HFF-Myc (cell line): ENCODE results near the gene CNP.

Experiments
- DNase-seq: peaks from one replicate; pipeline ENCODE4 v3.0.0-alpha.2; 2011; ENCODE audit warnings: low read depth; ENCODE audit errors: extremely low read depth
- H3K4me3 ChIP-seq: replicated peaks from 2 replicates; pipeline ENCODE4 v1.5.1; 2011; ENCODE audit warnings: low read depth, mild to moderate bottlenecking, control low read depth, low read length
- TF ChIP-seq, protein P1 (sequence below): IDR thresholded peaks from 2 replicates; pipeline ENCODE4 v1.5.1; 2012; ENCODE audit warnings: mild to moderate bottlenecking, low read depth, low read length, control low read depth; ENCODE audit errors: missing control alignments

CNP gene

DNA sequence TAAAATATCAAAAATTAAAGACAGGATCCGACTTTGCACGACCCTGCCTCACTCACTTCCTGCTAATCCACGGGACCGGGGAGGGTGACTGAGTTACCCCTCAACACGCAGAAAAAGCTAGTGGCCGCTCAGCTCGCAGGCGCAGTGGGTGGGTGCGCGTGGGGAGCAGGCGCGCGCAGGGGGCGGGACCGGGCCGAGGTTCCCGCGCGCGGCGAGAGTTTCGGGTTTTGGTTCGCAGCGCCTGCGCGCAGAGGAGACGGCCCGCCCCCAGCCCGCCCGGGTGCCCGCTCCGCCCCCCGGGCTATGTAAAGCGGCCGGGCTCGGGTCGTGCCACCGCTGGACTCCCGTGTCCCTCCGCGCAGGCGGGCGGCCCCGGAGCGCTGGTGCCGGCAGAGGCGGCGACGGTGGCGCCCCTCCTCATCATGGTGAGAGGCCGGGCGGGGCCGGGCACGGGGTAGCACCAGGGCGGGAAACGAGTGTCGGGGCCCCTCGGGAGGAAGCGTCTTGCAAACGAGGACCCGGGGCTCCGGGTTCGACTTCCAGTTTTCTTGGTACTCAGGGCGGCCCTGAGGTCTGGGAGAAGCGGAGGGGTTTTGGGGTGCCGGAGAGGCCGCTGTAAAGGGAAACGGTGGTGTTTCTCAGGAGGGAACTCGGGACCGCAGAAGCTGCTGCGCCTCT, at the start of gene CNP:
Gene CNP, plus strand, starts transcription at position 333 of the 678 bp plus-strand sequence. Its CDS starts 90 bp downstream, at position 423.
- peak; percentile 35 for DNase-seq
- peak within 1 kb of the TSS; percentile 85 for H3K4me3 ChIP-seq
- TF ChIP-seq, protein P1, sequence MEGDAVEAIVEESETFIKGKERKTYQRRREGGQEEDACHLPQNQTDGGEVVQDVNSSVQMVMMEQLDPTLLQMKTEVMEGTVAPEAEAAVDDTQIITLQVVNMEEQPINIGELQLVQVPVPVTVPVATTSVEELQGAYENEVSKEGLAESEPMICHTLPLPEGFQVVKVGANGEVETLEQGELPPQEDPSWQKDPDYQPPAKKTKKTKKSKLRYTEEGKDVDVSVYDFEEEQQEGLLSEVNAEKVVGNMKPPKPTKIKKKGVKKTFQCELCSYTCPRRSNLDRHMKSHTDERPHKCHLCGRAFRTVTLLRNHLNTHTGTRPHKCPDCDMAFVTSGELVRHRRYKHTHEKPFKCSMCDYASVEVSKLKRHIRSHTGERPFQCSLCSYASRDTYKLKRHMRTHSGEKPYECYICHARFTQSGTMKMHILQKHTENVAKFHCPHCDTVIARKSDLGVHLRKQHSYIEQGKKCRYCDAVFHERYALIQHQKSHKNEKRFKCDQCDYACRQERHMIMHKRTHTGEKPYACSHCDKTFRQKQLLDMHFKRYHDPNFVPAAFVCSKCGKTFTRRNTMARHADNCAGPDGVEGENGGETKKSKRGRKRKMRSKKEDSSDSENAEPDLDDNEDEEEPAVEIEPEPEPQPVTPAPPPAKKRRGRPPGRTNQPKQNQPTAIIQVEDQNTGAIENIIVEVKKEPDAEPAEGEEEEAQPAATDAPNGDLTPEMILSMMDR: no peak

DNA sequence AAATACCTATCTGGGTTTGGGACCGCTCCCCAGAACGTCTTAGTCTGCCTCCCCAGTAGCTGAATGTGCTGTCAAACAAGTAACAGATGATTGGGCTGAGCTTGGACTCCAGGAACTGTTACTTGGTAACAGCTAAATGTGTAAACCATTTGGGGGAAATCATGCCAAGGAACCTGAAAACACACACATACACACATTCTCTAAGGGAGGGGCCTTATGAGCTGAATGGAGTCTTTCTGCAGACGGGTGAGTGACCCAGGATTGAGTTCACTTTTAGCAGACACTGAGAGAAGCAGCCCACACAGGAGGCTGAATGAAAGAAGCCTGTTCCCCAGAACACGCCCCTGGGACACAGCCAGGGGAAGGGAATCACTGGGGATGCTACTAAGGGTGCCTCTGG, 49.4 kb upstream of the CNP start:
- peak overlapping the region; percentile 74 for H3K4me3 ChIP-seq
- peak; percentile 36 for DNase-seq
- TF ChIP-seq, protein P1: no peak

DNA sequence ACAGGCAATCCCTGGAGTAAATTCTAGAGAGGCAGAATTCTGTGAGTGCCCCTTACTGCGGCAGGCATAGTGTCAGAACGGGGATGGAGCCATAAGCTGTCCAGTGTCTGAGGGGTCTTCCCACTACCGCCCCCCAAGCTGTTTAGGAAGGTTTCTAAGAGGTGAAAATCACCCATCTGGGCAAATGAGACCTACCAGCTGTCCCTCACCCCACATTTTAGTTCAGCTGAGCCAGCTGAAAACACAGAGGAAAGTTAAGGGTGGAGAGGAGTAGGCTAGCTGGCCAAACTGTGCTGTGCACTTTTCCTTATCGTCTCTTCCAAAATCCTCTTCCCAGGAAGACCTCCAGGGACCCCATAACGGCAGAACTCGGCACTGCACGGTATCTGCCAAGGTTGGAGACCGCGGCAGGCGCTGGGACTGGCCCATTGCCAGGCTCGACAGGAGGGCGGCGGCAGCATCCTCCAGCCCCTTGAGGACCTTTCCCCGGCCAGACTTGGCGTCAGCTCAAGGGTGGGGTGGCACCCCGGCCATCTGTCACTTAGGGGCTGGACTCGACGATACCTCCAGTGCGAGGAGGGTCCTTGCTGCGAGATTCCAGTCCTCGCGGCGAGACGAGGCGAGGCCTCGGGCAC, 48.8 kb upstream of the CNP start:
- DNase-seq: no peak
- TF ChIP-seq, protein P1: no peak
- peak overlapping the region; percentile 74 for H3K4me3 ChIP-seq

DNA sequence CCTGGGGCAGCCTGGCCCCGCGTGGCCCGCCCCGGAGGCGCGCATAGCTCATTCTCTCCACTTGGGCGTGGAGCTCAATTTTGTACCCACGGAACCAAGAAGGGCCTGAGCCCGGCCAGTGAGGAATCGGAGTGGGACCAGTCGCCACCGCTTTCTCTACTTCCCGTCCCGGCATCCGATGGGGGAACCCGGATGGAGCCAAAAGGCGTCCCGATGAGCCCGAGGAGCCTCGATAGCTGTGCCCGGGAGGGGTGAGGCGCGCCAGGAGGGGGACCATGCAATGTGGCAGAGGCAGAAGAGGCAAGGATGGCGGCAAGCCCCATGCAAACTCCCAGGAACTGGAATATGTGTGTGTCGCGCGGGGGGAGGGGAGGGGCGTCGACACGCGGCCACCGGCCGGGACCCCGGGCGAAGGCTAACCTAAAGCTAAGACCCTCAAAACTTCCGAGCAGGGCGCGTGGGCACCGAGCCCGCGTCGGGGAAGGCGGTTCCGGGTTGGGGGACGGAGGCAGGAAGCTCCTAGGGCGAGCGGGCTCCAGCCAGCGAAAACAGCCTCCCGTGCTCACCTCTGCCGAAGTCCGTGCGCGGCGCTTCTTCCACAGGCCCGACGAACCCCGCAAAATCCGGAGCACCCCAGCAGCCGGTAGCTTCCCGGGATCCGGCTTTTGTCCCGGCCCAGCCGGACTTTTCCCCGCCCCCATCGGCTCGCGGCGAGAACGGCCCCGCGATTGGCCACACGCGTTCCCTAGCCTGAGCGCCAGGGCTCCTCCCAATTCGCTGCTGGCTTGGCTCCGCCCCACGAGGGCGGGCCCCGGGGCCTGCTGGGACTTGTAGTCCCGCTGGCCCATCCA, 48.1 kb upstream of the CNP start, which contains the start of gene ACLY:
Gene ACLY, minus strand, starts transcription at position 638 of the 851 bp plus-strand sequence. CDS start 5,078 bp downstream, outside the sequence.
- TF ChIP-seq, protein P1: no peak
- H3K4me3 ChIP-seq: peak within 1 kb of the TSS; percentile 74
- DNase-seq: peak; percentile 82

DNA sequence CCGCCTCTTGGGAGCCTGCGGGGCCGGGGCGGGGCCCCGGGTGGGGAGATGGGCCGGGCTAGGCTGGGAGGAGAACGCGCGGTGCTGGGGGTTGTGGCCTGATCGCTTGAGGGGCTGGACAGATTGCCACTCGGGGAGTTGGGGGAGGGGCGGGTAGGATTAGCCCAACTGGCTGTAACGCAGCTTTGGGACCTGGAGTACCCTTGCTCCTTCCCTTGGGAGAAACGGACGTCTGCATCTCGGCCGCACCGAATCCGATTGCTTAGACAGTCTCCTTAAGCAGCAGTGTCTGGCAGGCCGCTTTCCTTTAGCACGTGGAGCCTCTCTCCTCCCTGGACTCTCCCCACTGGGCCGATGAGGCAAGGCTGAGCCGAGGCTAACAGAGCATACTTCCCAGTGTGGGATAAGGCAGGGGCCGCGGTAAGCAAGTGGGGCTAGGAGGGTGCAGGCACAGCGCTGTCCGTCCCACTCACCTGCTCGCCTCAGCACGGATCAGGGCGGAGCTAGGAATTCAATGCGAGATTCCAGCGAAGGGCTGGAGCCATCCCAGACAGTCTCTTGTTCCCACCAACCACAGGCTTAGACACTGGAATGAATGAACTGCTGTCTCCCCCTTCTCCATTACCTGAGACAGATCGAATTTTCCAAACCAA, 47.3 kb upstream of the CNP start:
- H3K4me3 ChIP-seq: peak overlapping the region; percentile 74
- TF ChIP-seq, protein P1: no peak
- no peak for DNase-seq
